NCI-H2196 (cell line): Measurements from ENCODE around the gene PACSIN1.
"Not testable (repeated sequence)": the region's sequence is repeated elsewhere in the genome, so short reads cannot be mapped to it uniquely, and the experiment has no call there.

Experiments used
- DNase-seq: peaks from one replicate; lab custom pipeline; 2025; ENCODE audit not compliant: unreplicated experiment; lab: John Stamatoyannopoulos, UW

PACSIN1 gene

GRCh38 chr6:34484899-34485298 is 19.0 kb downstream of the PACSIN1 start:
- DNase-seq = no peak

GRCh38 chr6:34485321-34486060 is 19.6 kb downstream of the PACSIN1 start:
- DNase-seq = no peak

- no peak for DNase-seq
Observed at GRCh38 chr6:34486106-34486740, 20.3 kb downstream of the PACSIN1 start.

GRCh38 chr6:34486886-34487285 is 21.0 kb downstream of the PACSIN1 start:
- not testable (repeated sequence) for DNase-seq

- DNase-seq = no peak
Observed at GRCh38 chr6:34487536-34487935, 21.7 kb downstream of the PACSIN1 start.

- no peak for DNase-seq
Observed at GRCh38 chr6:34489207-34489805, 23.4 kb downstream of the PACSIN1 start.

- no peak for DNase-seq
Observed at GRCh38 chr6:34490390-34491090, 24.7 kb downstream of the PACSIN1 start.

GRCh38 chr6:34491091-34491430 is 25.2 kb downstream of the PACSIN1 start:
- DNase-seq = no peak

- DNase-seq = no peak
Observed at GRCh38 chr6:34493344-34493743, 27.5 kb downstream of the PACSIN1 start.

GRCh38 chr6:34494973-34495372 is 29.1 kb downstream of the PACSIN1 start:
- no peak for DNase-seq

- DNase-seq = no peak
Observed at GRCh38 chr6:34496103-34496685, 30.3 kb downstream of the PACSIN1 start.

- DNase-seq = no peak
Observed at GRCh38 chr6:34497411-34497810, 31.5 kb downstream of the PACSIN1 start.

- DNase-seq = no peak
Observed at GRCh38 chr6:34506718-34507117, 40.8 kb downstream of the PACSIN1 start.

- DNase-seq = no peak
Observed at GRCh38 chr6:34508425-34508824, 42.5 kb downstream of the PACSIN1 start.

GRCh38 chr6:34509782-34510181 is 43.9 kb downstream of the PACSIN1 start:
- no peak for DNase-seq

GRCh38 chr6:34510299-34510698 is 44.4 kb downstream of the PACSIN1 start:
- DNase-seq = no peak

- no peak for DNase-seq
Observed at GRCh38 chr6:34511214-34511914, 45.5 kb downstream of the PACSIN1 start.

GRCh38 chr6:34511915-34512737 is 46.2 kb downstream of the PACSIN1 start:
- no peak for DNase-seq

GRCh38 chr6:34512738-34513115 is 46.9 kb downstream of the PACSIN1 start:
- no peak for DNase-seq

GRCh38 chr6:34513646-34514045 is 47.8 kb downstream of the PACSIN1 start:
- no peak for DNase-seq
